Measurements from ENCODE around the gene GNAI3. TPM values are rescaled to one million over a fixed set of nuclear protein-coding genes. Genes with fewer than 3 reads are reported as not detected.

Gene GNAI3
- total and polyA plus RNA-seq, 2 donors (not counting 3 experiments of a cell fraction or from before 2014, with no cell fraction given): 5.0 to 14.0 TPM

DNA sequence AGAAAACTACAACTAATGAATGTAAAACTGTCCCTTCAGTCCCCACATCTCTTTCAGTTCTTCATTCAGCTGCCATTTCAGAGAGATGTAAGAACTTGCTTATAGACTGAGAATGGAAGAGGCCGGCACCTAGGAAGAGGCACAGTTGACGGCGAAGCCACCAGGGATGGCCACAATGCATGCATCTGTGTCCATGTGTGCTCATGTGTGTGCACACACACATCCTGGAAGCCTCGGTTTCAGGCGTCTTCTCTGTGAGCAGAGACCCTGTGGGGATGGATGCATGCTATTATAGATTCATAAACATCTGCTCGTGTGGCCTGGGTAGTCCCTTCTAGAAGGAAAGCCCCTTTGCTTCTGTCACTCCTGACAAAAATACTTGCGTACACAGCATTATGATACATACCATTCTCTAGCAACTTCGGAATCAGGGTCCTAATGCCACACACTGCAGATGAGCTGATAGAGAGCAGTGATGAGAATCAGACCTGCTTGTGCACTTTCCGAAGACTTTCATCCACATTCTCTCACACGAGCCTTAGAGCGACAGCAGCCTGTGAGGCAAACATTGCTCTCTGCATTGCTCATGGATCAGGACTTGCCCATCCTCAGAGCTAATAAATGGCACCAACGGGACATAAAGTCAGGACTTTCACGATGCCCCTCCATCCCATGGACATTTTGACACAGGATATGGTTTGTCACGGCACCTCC lies 21.2 kb upstream of the GNAI3 start:
- TF ChIP-seq POLR2AphosphoS5 (IDR thresholded peaks at IDR 0.05; ENCODE audit: insufficient read depth, low read depth, low read length) (no peak), MYC (IDR thresholded peaks at IDR 0.05; ENCODE audit: low read depth, low read length) (no peak), POLR2A (IDR thresholded peaks at IDR 0.05; ENCODE audit: low read depth, low read length) (no peak), JUN (IDR thresholded peaks at IDR 0.05; ENCODE audit: borderline replicate concordance, insufficient read depth, insufficient read length, low read depth) (no peak), EZH2 (IDR thresholded peaks at IDR 0.05; ENCODE audit: borderline replicate concordance, low read depth, low read length, severe bottlenecking) (no peak), FOS (IDR thresholded peaks at IDR 0.05; ENCODE audit: borderline replicate concordance, insufficient read depth, low read length) (no peak), GATA2 (IDR thresholded peaks at IDR 0.05; ENCODE audit: insufficient read depth, insufficient read length, low read depth, low read length) (no peak)
- TF ChIP-seq, protein P1, sequence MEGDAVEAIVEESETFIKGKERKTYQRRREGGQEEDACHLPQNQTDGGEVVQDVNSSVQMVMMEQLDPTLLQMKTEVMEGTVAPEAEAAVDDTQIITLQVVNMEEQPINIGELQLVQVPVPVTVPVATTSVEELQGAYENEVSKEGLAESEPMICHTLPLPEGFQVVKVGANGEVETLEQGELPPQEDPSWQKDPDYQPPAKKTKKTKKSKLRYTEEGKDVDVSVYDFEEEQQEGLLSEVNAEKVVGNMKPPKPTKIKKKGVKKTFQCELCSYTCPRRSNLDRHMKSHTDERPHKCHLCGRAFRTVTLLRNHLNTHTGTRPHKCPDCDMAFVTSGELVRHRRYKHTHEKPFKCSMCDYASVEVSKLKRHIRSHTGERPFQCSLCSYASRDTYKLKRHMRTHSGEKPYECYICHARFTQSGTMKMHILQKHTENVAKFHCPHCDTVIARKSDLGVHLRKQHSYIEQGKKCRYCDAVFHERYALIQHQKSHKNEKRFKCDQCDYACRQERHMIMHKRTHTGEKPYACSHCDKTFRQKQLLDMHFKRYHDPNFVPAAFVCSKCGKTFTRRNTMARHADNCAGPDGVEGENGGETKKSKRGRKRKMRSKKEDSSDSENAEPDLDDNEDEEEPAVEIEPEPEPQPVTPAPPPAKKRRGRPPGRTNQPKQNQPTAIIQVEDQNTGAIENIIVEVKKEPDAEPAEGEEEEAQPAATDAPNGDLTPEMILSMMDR (IDR thresholded peaks at IDR 0.05; ENCODE audit: extremely low read depth in 1 of 2, insufficient read depth in 1 of 2, low read depth in 1 of 2, low read length in 2 of 2): no peak
- TF ChIP-seq, protein P2, sequence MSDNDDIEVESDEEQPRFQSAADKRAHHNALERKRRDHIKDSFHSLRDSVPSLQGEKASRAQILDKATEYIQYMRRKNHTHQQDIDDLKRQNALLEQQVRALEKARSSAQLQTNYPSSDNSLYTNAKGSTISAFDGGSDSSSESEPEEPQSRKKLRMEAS (IDR thresholded peaks at IDR 0.05; ENCODE audit: insufficient read depth, insufficient read length): no peak
- no peak overlapping the region for H3K4me3 ChIP-seq (replicated peaks in 1 of 3; ENCODE audit: insufficient read depth in 1 of 3, low read depth in 1 of 3, low read length in 3 of 3)
- DNase-seq (ENCODE audit: low read depth, low spot score) (no peak), FAIRE-seq (no peak)
- no peaks in the 10 kb centered on the region for H3K9me3 ChIP-seq (replicated peaks; ENCODE audit: control insufficient read depth, insufficient read depth, low read length)
- H3K4me1 ChIP-seq (ENCODE audit: control insufficient read depth, extremely low read depth, insufficient read depth, low read length): no peaks in the 10 kb centered on the region
- no peak overlapping the region for H3K9ac ChIP-seq (replicated peaks; ENCODE audit: extremely low read depth, insufficient read depth, low read length)
- H4K20me1 ChIP-seq (replicated peaks; ENCODE audit: control insufficient read depth, extremely low read depth, insufficient read depth, low read length): no peaks in the 10 kb centered on the region
- H3K27me3 ChIP-seq (ENCODE audit: control insufficient read depth in 2 of 2, insufficient read depth in 2 of 2, low read length in 2 of 2): peaks cover 10 to 13% of the 10 kb centered on the region in 2 experiments
- no peak overlapping the region for H3K27ac ChIP-seq (ENCODE audit: insufficient read depth, low read depth, low read length)
- ChIA-PET CTCF (interaction anchor here (18.7 kb wide), 1 partner anchor 28 kb away, joined by 955 read pairs; the partner anchor contains the start of genes AMIGO1 and CYB561D1), POLR2A (no interaction called here)
- intact Hi-C loops (cut with micrococcal nuclease): no loop called here
- no peaks in the 10 kb centered on the region for H3K9me1 ChIP-seq (replicated peaks; ENCODE audit: control insufficient read depth, extremely low read depth, insufficient read depth, low read length)
- dilution Hi-C loops (cut with MboI; ENCODE audit: extremely low pct_ligation_motif_present, low sequenced_read_pairs): no loop called here
- no TSS peak for BruUV-seq (replicated peaks)
- no peak overlapping the region for H3K4me2 ChIP-seq (ENCODE audit: insufficient read depth, low read length)
- H2AFZ ChIP-seq (ENCODE audit: low read depth, low read length): no peak overlapping the region
- no peaks in the 10 kb centered on the region for H3K36me3 ChIP-seq (ENCODE audit: control insufficient read depth in 2 of 2, extremely low read depth in 1 of 2, insufficient read depth in 2 of 2, low read length in 2 of 2)
- H3K79me2 ChIP-seq (ENCODE audit: control insufficient read depth, insufficient read depth, low read length): no peaks in the 10 kb centered on the region

Measured in endothelial cell of umbilical vein (primary cell).